ENCODE measurements around the gene PDK2. TPM values are rescaled to one million over a fixed set of nuclear protein-coding genes. Genes with fewer than 3 reads are reported as not detected.

PDK2 gene
- total RNA-seq, 1 donor from 2014 or later = 13.6 TPM

DNA sequence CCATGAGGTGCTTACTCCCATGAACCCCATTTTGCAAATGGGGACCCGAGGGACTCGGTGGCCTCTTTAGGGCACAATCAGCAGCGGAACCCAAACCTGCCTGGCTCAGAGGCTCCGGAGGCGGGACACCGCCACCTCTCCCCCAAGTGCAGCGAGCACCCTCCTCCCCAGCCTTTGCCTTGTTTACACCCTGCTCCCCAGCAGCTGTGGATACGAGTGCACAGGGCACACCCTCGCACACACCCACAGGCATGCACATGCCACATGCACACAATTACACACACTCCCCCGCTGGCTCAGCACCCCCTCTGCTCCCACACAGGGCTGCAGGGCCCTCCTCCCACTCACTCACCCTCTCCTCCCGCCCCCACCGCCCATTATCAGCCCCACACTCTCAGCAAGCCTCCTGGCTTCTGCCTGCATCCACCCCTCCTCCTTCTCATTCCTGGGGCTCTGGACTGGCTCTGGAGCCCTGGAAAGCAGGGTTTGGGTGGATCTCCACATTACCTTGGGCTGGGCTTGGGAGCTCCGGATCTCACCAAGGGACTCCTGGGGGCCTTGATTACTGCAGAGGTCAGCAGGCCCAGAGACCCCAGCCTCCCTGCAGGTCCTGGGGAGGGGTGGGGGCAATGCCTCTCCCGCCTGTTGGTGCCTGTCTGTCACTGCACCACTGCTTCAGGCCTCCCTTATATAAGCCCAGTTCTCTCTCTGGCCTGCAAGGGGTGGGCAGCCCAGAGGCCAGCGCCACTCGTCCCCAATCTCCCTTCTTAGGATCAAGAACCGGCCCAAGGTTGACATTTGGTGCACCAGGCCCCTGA is 6.4 kb downstream of the PDK2 start:
- ATAC-seq = peak; percentile 45

DNA sequence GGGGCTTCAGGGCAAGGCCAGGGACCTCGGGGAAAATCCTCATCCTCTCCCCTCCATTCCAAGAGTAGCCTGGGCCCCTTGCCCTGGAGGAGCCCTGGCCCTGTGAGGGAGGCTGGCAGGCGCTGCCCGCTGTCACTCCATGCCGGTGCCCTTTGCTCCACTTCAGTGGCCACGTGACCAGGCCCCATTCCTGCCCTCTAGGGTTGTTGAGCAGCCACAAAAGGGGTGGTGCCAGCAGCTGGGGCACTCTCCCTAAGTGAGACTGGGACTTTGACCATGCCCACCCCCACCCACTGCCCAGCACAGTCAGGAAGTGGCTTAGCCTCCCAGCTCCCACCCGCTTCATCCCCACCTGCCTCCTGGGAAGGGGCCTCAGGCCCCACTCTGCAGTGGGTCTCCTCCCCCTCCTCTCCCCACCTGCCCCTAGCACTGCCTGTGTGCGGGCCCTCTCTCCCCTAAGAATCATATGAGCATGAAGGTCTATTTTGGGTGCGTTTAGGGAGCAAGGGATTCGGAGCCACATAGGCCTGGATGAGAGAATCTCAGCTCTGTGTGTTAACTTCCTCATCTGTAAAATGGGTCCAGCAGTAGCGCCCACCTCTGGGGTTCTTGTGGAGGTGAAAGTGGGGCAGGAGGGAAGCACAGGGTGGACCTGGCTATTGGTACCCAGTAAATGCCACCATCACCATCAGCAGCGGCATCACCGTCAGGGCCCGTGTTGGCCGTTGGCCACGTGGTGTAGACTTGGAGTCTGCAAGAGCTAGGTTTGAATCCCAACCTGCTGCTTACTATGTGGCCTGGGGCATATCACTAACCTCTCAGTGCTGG is 7.2 kb downstream of the PDK2 start:
- peak; percentile 7 for ATAC-seq

DNA sequence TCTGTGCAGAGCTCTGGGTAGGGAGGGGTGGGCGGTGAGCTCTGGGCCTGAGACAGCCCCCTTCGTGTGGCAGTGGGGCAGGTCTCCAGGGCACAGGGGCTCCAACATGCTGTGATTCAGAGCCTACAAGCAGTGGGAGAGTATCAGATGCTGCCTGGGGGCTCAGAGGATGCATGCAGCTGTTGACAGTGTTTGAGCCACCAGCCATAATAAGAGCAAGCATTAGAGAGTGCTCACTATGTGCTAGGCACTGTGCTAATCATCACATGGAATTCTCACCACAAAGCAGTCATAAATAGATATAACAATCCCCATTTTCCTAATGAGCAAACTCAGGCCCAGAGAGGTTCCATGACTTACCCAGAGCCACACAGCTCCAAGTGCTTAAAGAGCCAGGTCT is 8.1 kb downstream of the PDK2 start:
- ATAC-seq = no peak

- ATAC-seq = no peak
Observed at GRCh38 chr17:50103941-50104340, 8.8 kb downstream of the PDK2 start.

DNA sequence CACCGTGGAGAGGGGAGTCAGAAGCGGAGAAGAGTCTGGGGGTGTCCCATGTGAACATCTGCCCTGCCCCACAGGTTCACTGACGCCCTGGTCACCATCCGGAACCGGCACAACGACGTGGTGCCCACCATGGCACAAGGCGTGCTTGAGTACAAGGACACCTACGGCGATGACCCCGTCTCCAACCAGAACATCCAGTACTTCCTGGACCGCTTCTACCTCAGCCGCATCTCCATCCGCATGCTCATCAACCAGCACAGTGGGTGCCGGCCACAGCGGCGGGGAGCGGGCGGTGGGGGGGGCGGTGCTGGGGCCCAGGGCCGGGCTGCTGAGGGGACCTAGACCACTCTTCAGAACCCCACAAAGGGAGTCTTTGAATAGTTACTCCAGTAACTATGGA is 10.7 kb downstream of the PDK2 start:
- no peak for ATAC-seq

GRCh38 chr17:50106393-50107131 is 11.4 kb downstream of the PDK2 start:
- ATAC-seq = no peak

DNA sequence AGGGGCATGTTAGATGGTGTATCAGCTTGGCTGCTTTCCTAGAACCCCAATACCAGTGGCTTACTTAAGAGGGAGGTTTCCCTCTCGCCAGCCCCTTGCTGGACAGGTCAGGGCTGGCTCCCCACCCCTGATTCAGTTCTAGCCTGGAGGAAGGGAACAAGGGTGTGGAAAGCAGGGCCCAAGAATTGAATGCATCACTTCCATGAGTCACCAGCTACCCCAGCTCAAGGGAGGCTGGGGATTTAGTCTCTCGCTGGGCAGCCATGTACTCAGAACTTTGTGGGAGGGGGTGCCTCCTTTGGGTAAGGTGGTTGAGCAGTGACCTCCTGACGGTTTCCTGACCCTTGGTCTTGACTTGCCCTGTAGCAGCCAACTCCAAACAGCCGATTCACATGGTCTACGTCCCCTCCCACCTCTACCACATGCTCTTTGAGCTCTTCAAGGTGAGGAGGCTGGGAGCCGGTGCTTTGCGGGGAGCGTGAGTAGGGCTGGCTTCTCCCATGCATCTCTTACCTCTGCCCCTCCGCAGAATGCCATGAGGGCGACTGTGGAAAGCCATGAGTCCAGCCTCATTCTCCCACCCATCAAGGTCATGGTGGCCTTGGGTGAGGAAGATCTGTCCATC is 12.8 kb downstream of the PDK2 start:
- ATAC-seq = peak; percentile 72

DNA sequence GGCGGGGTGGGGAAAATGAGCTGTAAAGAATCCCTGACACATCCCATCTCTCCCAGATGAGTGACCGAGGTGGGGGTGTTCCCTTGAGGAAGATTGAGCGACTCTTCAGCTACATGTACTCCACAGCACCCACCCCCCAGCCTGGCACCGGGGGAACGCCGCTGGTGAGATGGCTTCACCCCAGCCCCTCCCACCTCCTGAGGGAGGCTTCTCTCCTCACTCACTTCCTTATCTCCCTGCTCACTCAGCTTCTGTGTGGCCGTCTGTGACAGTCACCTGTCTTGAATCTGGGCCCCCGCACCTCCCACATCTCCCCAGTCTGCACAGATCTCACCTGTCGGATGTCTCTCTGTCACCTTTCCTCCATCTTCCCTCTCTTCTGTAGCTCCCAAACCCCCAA is 13.4 kb downstream of the PDK2 start:
- no peak for ATAC-seq

DNA sequence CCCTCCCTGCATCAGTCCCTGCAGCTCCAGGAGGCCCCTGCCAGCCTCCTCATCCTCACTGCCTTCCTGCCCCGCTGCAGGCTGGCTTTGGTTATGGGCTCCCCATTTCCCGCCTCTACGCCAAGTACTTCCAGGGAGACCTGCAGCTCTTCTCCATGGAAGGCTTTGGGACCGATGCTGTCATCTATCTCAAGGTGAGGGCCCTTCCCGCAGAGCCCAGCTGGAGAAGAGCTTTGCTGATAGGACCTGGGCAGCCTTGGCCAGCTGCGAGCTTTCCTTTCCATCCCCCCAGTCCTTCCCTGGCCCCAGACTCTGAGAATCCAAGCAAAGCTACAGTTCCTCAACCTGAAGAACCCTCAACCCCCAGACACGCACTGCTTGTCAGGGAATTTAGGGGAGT is 14.1 kb downstream of the PDK2 start:
- ATAC-seq = no peak

DNA sequence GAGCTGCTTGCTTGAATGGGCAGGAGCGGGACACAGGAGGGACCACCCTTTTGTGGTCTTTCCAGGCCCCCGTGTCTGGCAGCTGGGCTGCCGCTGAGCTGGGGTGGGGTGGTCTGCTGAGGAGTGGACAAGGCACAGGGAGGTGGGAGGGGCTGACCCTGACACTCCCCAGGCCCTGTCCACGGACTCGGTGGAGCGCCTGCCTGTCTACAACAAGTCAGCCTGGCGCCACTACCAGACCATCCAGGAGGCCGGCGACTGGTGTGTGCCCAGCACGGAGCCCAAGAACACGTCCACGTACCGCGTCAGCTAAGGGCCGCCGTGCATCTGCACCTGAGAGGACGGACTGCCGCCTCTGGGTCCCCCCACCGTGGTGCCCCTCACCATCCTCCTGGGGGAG is 14.6 kb downstream of the PDK2 start:
- no peak for ATAC-seq

DNA sequence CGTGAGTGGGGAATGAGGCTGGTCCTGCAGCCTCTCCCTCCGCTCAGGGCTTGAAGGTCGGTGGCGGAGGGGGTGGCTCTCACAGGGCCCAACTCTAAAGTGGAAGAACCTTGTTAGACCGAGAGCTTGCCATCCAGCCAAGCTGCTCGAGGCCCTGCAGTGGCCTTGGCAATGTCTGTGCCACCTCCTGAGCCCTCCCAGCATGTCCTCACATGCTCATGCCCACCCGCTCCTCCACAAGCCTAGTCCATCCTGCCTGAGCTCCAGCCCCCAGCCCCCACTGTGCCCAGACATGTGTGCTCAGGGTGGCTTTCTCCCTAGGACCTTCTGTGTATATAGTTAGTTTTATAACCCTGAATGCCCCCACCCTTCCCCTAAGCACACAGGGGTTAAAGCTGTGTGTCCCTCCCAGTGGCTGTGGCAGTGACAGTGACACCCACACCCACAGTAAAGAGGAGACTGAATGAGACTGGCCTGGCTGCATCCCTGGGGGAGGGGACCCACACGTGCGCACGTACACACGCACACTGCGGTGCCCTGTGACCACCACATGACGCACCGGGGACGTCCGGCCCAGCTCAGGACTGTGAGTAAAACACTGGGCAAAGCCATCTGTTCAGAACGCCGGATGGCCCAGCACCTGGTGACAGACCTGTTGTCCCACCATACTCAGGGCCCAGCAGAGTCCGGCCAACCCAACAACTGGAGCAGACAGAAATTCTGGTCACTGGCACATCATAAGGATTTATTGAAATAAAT is 15.6 kb downstream of the PDK2 start:
- ATAC-seq = no peak

DNA sequence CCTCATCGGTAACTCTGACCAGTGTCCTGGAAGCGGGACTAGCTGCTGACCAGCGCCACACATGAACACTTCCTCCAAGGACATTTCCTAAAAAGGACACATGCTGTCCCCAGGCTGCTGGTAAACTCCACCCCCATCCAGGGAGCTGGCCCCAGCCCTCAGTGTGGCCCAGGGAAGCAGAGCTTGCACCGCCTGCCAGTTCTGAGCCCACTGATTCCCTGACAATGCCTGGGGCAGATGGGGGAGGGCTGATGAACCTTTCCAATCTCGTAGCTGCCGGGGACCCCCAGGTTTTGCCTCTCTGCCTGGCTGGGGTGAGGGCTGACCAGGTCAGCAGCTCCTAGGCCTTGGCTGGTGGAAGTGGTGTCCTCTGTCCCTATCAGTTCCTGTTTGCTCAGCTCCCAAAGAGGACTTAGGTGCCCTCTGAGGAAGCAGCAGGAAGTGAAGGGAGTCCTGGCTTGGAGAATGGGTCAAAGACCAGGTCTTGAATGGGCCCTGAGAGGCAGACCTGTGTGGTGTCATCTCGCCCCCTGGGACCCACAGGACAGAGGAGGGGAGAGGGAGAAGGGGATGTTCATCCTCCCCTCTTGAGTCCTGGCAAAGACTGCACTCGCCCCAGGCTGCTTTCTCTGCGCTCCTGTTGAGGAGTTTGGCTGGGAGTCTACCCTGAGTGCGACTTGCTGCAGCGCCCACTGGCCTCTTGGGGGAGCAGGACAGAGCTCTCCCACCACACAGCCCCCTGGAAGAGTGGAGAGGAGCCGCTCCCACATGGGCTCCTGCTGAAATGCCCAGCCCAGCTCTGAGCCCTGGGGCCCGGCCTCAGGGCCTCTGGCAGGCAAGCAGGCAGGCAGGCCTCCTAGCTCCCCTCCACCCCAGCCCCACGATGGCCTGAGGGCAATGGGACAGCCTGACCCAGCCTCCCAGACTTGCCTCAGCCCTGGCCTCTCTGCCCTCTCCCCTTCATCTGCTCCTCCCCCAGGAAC is 16.8 kb downstream of the PDK2 start:
- ATAC-seq = no peak

GRCh38 chr17:50112694-50113093 is 17.5 kb downstream of the PDK2 start:
- ATAC-seq = peak; percentile 22

GRCh38 chr17:50113624-50114320 is 18.6 kb downstream of the PDK2 start:
- no peak for ATAC-seq

- ATAC-seq = no peak
Observed at GRCh38 chr17:50114401-50114800, 19.2 kb downstream of the PDK2 start.

DNA sequence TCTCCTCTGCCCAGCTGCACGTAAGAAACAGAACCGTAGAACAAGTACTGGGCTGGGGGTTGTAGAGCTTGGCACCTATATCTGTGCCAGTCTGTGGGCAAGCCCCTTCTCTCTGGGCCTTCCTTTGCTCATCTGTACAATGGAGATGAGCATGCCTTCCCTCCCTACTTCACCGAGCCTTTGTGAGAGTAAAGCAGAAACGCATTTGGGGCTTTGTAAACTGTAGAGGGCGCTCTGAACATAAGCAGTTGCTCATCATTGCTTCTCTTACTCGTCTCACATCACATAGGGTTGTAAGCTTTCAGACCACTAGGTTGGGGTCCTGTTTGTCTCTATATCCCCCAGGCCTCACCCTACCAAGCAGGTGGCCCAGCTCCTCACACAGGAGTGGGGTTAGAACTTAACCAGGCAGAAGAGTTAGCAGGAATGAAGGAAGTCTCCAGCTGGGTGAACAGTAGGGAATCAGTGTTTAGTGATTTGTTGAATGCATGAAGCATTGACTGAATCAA is 19.8 kb downstream of the PDK2 start:
- peak; percentile 12 for ATAC-seq

DNA sequence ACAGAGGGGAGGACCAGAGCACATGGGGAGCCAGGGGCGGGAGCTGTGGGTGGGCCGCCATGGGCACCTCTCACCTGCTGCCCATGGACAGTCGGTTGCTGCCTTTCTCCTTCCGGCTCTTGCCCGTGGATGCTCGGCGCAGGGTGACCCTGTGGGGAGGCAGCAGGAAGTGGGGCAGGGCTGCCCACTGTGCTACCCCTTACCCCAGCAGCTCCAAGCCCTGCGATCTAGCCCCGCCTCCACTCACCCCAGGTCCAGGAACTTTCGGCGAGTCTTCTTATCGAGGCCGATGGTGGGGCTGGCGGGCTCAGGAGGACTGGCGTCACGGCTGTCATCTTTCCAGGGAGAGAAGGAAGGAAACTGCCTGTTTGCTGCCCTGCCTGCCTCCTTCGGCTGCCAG is 20.6 kb downstream of the PDK2 start:
- no peak for ATAC-seq

DNA sequence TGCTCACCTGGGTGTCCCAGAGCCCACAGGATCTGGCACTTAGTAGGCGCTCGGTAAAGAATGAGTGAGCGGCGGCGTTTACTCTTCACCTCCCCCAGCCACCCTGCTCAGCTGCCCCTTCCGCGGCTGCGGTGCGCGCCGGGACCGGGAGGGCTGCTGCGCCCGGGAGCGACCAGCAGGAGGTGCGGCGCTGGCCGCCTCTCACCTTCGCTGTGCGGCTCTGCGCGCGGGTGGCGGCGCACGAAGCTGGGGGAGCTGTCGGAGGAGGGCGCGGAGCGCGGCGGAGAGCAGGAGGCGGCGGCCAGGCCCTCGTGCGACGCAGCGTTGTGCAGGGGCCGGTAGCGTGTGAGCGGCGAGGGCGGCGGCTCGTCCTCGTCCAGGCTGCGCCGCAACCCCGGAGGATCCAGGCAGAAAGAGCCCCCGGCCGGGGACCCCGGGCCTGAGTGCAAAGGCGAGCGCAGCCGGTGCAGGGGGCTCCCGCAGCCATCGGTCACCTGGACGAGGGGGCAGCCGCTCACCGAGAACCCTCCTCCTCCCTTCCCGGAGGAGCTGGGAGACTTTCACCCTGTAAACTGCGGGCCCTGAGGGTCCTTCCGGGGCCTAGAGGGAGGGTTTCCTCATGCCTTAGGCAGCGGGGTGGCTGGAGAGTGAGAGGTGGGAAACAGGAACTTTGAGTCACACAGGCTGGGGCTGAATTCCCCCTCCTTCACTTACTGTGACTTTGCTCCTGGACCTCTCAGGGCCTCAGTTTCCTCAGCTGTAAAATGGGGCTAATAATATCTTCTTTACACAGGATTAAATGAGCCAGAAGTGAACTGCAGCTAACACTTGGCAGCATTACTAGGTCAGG is 22.3 kb downstream of the PDK2 start:
- peak; percentile 55 for ATAC-seq
